ENCODE measurements around the gene TMTC2. TPM values are rescaled to one million over a fixed set of nuclear protein-coding genes. Genes with fewer than 3 reads are reported as not detected.

TMTC2 gene
- total and polyA plus RNA-seq, 2 donors (not counting 3 experiments of a cell fraction or from before 2014, with no cell fraction given), result 4.1 to 7.8 TPM

DNA sequence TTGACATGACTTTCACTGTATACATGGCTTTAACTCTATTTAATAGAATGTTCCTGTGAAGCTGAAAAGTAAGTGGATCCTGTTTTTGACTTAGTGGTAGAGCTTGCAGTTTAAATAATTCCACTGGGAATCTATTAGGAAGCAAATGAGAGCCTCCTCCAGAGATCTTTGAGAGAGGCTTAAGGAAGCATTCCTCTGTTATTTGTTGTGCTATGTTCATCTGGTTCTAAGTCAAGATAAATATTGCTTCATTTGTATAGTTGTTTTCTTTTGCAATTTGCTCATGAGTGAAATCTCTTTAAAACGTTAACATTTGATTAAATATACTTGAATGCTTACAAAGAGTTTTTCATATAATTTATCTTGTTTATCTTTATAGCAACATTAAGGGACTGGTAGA is 70.4 kb downstream of the TMTC2 start:
- no peak for DNase-seq (ENCODE audit: low read depth, low spot score)
- H3K4me1 ChIP-seq (ENCODE audit: control insufficient read depth, extremely low read depth, insufficient read depth, low read length), result no peaks in the 10 kb centered on the region
- H3K9ac ChIP-seq (replicated peaks; ENCODE audit: extremely low read depth, insufficient read depth, low read length), result no peak overlapping the region
- H3K79me2 ChIP-seq (ENCODE audit: control insufficient read depth, insufficient read depth, low read length), result no peaks in the 10 kb centered on the region
- no peaks in the 10 kb centered on the region for H3K27me3 ChIP-seq (ENCODE audit: control insufficient read depth in 2 of 2, insufficient read depth in 2 of 2, low read length in 2 of 2)
- no peak overlapping the region for H2AFZ ChIP-seq (ENCODE audit: low read depth, low read length)
- H3K9me1 ChIP-seq (replicated peaks; ENCODE audit: control insufficient read depth, extremely low read depth, insufficient read depth, low read length), result no peaks in the 10 kb centered on the region
- H3K4me2 ChIP-seq (ENCODE audit: insufficient read depth, low read length), result no peak overlapping the region
- no peak overlapping the region for H3K27ac ChIP-seq (ENCODE audit: insufficient read depth, low read depth, low read length)
- no peaks in the 10 kb centered on the region for H4K20me1 ChIP-seq (replicated peaks; ENCODE audit: control insufficient read depth, extremely low read depth, insufficient read depth, low read length)
- no TSS peak for BruUV-seq (replicated peaks)
- TF ChIP-seq JUN (IDR thresholded peaks at IDR 0.05; ENCODE audit: borderline replicate concordance, insufficient read depth, insufficient read length, low read depth) (no peak), FOS (IDR thresholded peaks at IDR 0.05; ENCODE audit: borderline replicate concordance, insufficient read depth, low read length) (no peak), MYC (IDR thresholded peaks at IDR 0.05; ENCODE audit: low read depth, low read length) (no peak), GATA2 (IDR thresholded peaks at IDR 0.05; ENCODE audit: insufficient read depth, insufficient read length, low read depth, low read length) (no peak), EZH2 (IDR thresholded peaks at IDR 0.05; ENCODE audit: borderline replicate concordance, low read depth, low read length, severe bottlenecking) (no peak), POLR2AphosphoS5 (IDR thresholded peaks at IDR 0.05; ENCODE audit: insufficient read depth, low read depth, low read length) (no peak), POLR2A (IDR thresholded peaks at IDR 0.05; ENCODE audit: low read depth, low read length) (no peak)
- TF ChIP-seq, protein P1, sequence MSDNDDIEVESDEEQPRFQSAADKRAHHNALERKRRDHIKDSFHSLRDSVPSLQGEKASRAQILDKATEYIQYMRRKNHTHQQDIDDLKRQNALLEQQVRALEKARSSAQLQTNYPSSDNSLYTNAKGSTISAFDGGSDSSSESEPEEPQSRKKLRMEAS (IDR thresholded peaks at IDR 0.05; ENCODE audit: insufficient read depth, insufficient read length), result no peak
- TF ChIP-seq, protein P2, sequence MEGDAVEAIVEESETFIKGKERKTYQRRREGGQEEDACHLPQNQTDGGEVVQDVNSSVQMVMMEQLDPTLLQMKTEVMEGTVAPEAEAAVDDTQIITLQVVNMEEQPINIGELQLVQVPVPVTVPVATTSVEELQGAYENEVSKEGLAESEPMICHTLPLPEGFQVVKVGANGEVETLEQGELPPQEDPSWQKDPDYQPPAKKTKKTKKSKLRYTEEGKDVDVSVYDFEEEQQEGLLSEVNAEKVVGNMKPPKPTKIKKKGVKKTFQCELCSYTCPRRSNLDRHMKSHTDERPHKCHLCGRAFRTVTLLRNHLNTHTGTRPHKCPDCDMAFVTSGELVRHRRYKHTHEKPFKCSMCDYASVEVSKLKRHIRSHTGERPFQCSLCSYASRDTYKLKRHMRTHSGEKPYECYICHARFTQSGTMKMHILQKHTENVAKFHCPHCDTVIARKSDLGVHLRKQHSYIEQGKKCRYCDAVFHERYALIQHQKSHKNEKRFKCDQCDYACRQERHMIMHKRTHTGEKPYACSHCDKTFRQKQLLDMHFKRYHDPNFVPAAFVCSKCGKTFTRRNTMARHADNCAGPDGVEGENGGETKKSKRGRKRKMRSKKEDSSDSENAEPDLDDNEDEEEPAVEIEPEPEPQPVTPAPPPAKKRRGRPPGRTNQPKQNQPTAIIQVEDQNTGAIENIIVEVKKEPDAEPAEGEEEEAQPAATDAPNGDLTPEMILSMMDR (IDR thresholded peaks at IDR 0.05; ENCODE audit: extremely low read depth in 1 of 2, insufficient read depth in 1 of 2, low read depth in 1 of 2, low read length in 2 of 2), result no peak
- H3K9me3 ChIP-seq (replicated peaks; ENCODE audit: control insufficient read depth, insufficient read depth, low read length), result no peaks in the 10 kb centered on the region
- dilution Hi-C loops (cut with MboI; ENCODE audit: extremely low pct_ligation_motif_present, low sequenced_read_pairs) (no loop called here), intact Hi-C loops (cut with micrococcal nuclease) (no loop called here)
- H3K4me3 ChIP-seq (replicated peaks in 1 of 3; ENCODE audit: insufficient read depth in 1 of 3, low read depth in 1 of 3, low read length in 3 of 3), result no peak overlapping the region
- POLR2A ChIA-PET, result no interaction called here
- peak; percentile 4 for FAIRE-seq
- CTCF ChIA-PET, result no interaction called here
- no peaks in the 10 kb centered on the region for H3K36me3 ChIP-seq (ENCODE audit: control insufficient read depth in 2 of 2, extremely low read depth in 1 of 2, insufficient read depth in 2 of 2, low read length in 2 of 2)
